ENCODE results near the gene CDRT15.

- no peak for TF ChIP-seq CTCF (IDR thresholded peaks at IDR 0.05)
- TF ChIP-seq ZNF219 (CRISPR knock-in tag; IDR thresholded peaks at IDR 0.05; ENCODE audit: borderline replicate concordance): no peak
- no peak for TF ChIP-seq CREB1 (CRISPR knock-in tag; IDR thresholded peaks at IDR 0.05)
- TF ChIP-seq ATF2 (CRISPR knock-in tag; IDR thresholded peaks at IDR 0.05; ENCODE audit: borderline replicate concordance, low read depth): no peak
- TF ChIP-seq ATF3 (CRISPR knock-in tag; conservative IDR thresholded peaks at IDR 0.05): no peak
- TF ChIP-seq JUN (CRISPR knock-in tag; IDR thresholded peaks at IDR 0.05): no peak
- TF ChIP-seq NR2C2 (CRISPR knock-in tag; IDR thresholded peaks at IDR 0.05): no peak
- no peak for TF ChIP-seq SP1 (CRISPR knock-in tag; conservative IDR thresholded peaks at IDR 0.05)
- no peak for TF ChIP-seq E2F1 (CRISPR knock-in tag; IDR thresholded peaks at IDR 0.05)
- no peak for TF ChIP-seq NR3C1 (CRISPR knock-in tag; conservative IDR thresholded peaks at IDR 0.05; ENCODE audit: low read depth)
These were observed 35.4 kb downstream of the CDRT15 start for GRCh38 chr17:14201021-14201987.

All from WTC11 (cell line).